ENCODE results near the gene TSPAN19. TPM values are rescaled to one million over a fixed set of nuclear protein-coding genes. Genes with fewer than 3 reads are reported as not detected.

Gene TSPAN19
- total RNA-seq, 1 experiment from 2014 or later = not detected

GRCh38 chr12:84995641-84996040 is 40.4 kb downstream of the TSPAN19 start:
- intact Hi-C loops (cut with micrococcal nuclease; ENCODE audit: unreplicated experiment) (no loop called here), in situ Hi-C loops (cut with HindIII; ENCODE audit: low pct_unique_long_range_greater_than_20kb, low sequenced_read_pairs) (no loop called here)
- TF ChIP-seq SIN3A (IDR thresholded peaks at IDR 0.05; ENCODE audit: borderline replicate concordance, insufficient read depth, low read depth, low read length) (no peak), POLR2AphosphoS5 (IDR thresholded peaks at IDR 0.05; ENCODE audit: low read depth, low read length) (no peak), TCF7L2 (IDR thresholded peaks at IDR 0.05; ENCODE audit: low read depth, low read length) (no peak), REST (IDR thresholded peaks at IDR 0.05; ENCODE audit: insufficient read depth in 1 of 2, low read depth in 2 of 2, low read length in 1 of 2) (no peak), CTCF (IDR thresholded peaks at IDR 0.05) (no peak)
- Histone ChIP-seq H3K36me3 (ENCODE audit: control insufficient read depth, insufficient read depth, low read length) (no peaks in the 10 kb centered on the region), H3K27me3 (ENCODE audit: control insufficient read depth, insufficient read depth, low read length) (no peaks in the 10 kb centered on the region), H3K4me1 (ENCODE audit: control insufficient read depth, insufficient read depth, low read length) (no peaks in the 10 kb centered on the region), H3K27ac (ENCODE audit: low read length) (no peak overlapping the region), H3K9me3 (ENCODE audit: control insufficient read depth, insufficient read depth, low read depth, low read length) (peaks cover 3% of the 10 kb centered on the region; the same call in 1 of the 2 replicates), H3K4me3 (ENCODE audit: low read depth in 2 of 2, low read length in 2 of 2) (no peak overlapping the region)
- ChIA-PET CTCF (no interaction called here), POLR2A (no interaction called here)
- no TSS peak for BruUV-seq (replicated peaks)
- ATAC-seq = no peak
- no peak for DNase-seq (ENCODE audit: low read depth, low spot score)

- DNase-seq (ENCODE audit: low read depth, low spot score) = no peak
- Histone ChIP-seq H3K27ac (ENCODE audit: low read length) (no peak overlapping the region), H3K36me3 (ENCODE audit: control insufficient read depth, insufficient read depth, low read length) (no peaks in the 10 kb centered on the region), H3K27me3 (ENCODE audit: control insufficient read depth, insufficient read depth, low read length) (no peaks in the 10 kb centered on the region), H3K4me1 (ENCODE audit: control insufficient read depth, insufficient read depth, low read length) (no peaks in the 10 kb centered on the region), H3K9me3 (ENCODE audit: control insufficient read depth, insufficient read depth, low read depth, low read length) (peaks cover 3% of the 10 kb centered on the region; the same call in 1 of the 2 replicates), H3K4me3 (ENCODE audit: low read depth in 2 of 2, low read length in 2 of 2) (no peak overlapping the region)
- in situ Hi-C loops (cut with HindIII; ENCODE audit: low pct_unique_long_range_greater_than_20kb, low sequenced_read_pairs) = no loop called here
- ATAC-seq = no peak
- CTCF ChIA-PET = no interaction called here
- BruUV-seq (replicated peaks) = no TSS peak
- TF ChIP-seq REST (IDR thresholded peaks at IDR 0.05; ENCODE audit: insufficient read depth in 1 of 2, low read depth in 2 of 2, low read length in 1 of 2) (no peak), SIN3A (IDR thresholded peaks at IDR 0.05; ENCODE audit: borderline replicate concordance, insufficient read depth, low read depth, low read length) (no peak), POLR2AphosphoS5 (IDR thresholded peaks at IDR 0.05; ENCODE audit: low read depth, low read length) (no peak), CTCF (IDR thresholded peaks at IDR 0.05) (no peak), TCF7L2 (IDR thresholded peaks at IDR 0.05; ENCODE audit: low read depth, low read length) (no peak)
- POLR2A ChIA-PET = no interaction called here
- intact Hi-C loops (cut with micrococcal nuclease; ENCODE audit: unreplicated experiment) = no loop called here
Measured at GRCh38 chr12:84994426-84994825, 41.7 kb downstream of the TSPAN19 start.

All from Panc1 (cell line).